PC-9 (cell line): Measurements from ENCODE around the gene KLHL41. TPM values are rescaled to one million over a fixed set of nuclear protein-coding genes. Genes with fewer than 3 reads are reported as not detected.
"Not testable (repeated sequence)": the region's sequence is repeated elsewhere in the genome, so short reads cannot be mapped to it uniquely, and the experiment has no call there.

ENCODE experiments used
- BruUV-seq: library from RNA; stranded (reverse); fragments of 400-500 nt; replicated peaks from 2 replicates; lab custom pipeline; 2021; lab: Mats Ljungman, UMichigan
- CTCF ChIA-PET: fragments of 300-600 bp; sonication (Branson Sonifier 250); formaldehyde crosslinking; loops from one replicate; lab custom pipeline; 2022; ENCODE audit warnings: antibody characterized with exemption; lab: Charles Lee
- POLR2A ChIA-PET: fragments of 300-600 bp; sonication (Branson Sonifier 250); formaldehyde crosslinking; loops from one replicate; lab custom pipeline; 2022; ENCODE audit warnings: antibody characterized with exemption; ENCODE audit not compliant: unreplicated experiment; lab: Charles Lee
- DNase-seq, 2 experiments: peaks; one replicate each; pipeline versions ENCODE4 v3.0.0 to v3.0.0-alpha.2; 2015 to 2022; ENCODE audit warnings: mixed read lengths in 1 of 2
- H2AFZ ChIP-seq: fragments of 200-600 bp; sonication (generic); 2 replicates; pipeline ENCODE4 v1.8.1; 2017; ENCODE audit warnings: antibody characterized with exemption
- H3F3A ChIP-seq: fragments of 200-600 bp; sonication (generic); 2 replicates; pipeline ENCODE4 v1.8.1; 2017; ENCODE audit warnings: antibody characterized with exemption, mild to moderate bottlenecking, low read depth; ENCODE audit not compliant: insufficient read depth
- H3K27ac ChIP-seq: fragments of 200-600 bp; sonication (generic); 2 replicates; pipeline ENCODE4 v1.6.1; 2016; ENCODE audit warnings: mixed run types
- H3K27me3 ChIP-seq: fragments of 200-600 bp; sonication (generic); 2 replicates; pipeline ENCODE4 v1.6.1; 2016; ENCODE audit warnings: low read depth, mixed run types; ENCODE audit not compliant: insufficient read depth
- H3K36me3 ChIP-seq: fragments of 200-600 bp; sonication (generic); 2 replicates; pipeline ENCODE4 v1.6.1; 2016; ENCODE audit warnings: low read depth, mixed run types
- H3K4me1 ChIP-seq: fragments of 200-600 bp; sonication (generic); replicated peaks from 2 replicates; pipeline ENCODE4 v1.6.1; 2016; ENCODE audit warnings: mixed run types; ENCODE audit not compliant: insufficient read depth
- H3K4me2 ChIP-seq: fragments of 200-600 bp; sonication (generic); 2 replicates; pipeline ENCODE4 v1.6.1; 2017; ENCODE audit warnings: mixed run types
- H3K4me3 ChIP-seq: fragments of 200-600 bp; sonication (generic); 2 replicates; pipeline ENCODE4 v1.6.1; 2016; ENCODE audit warnings: mixed run types
- H3K79me2 ChIP-seq: fragments of 200-600 bp; sonication (generic); 2 replicates; pipeline ENCODE4 v1.6.1; 2017; ENCODE audit warnings: low read depth, mixed run types
- H3K9me2 ChIP-seq: fragments of 200-600 bp; sonication (generic); 2 replicates; pipeline ENCODE4 v1.8.1; 2017; ENCODE audit warnings: mild to moderate bottlenecking; ENCODE audit not compliant: insufficient read depth
- H3K9me3 ChIP-seq: fragments of 200-600 bp; sonication (generic); 2 replicates; pipeline ENCODE4 v1.8.1; 2016; ENCODE audit warnings: low read depth; ENCODE audit not compliant: insufficient read depth
- H4K20me1 ChIP-seq: fragments of 200-600 bp; sonication (generic); 2 replicates; pipeline ENCODE4 v1.8.1; 2017; ENCODE audit not compliant: insufficient read depth
- EZH2 ChIP-seq: fragments of 200-600 bp; sonication (generic); IDR thresholded peaks from 2 replicates; pipeline ENCODE4 v1.8.0; 2017; ENCODE audit warnings: antibody characterized with exemption, low read depth
- intact Hi-C: fragments of 100-400 bp; cut with micrococcal nuclease; formaldehyde crosslinking; loops from one replicate; pipeline ENCODE4 v1.10.0; 2022; ENCODE audit not compliant: unreplicated experiment
- total RNA-seq: library from RNA; stranded (reverse); gene quantifications from 2 replicates; pipeline ENCODE4 v1.2.3, GENCODE V29; 2021
- TF ChIP-seq, protein P1 (sequence below): fragments of 200-600 bp; sonication (generic); conservative IDR thresholded peaks from 2 replicates; pipeline ENCODE4 v1.6.1; 2017; ENCODE audit warnings: mixed run types, antibody characterized with exemption, mild to moderate bottlenecking, moderate library complexity

Gene KLHL41
- total RNA-seq, 1 experiment from 2014 or later: not detected

DNA sequence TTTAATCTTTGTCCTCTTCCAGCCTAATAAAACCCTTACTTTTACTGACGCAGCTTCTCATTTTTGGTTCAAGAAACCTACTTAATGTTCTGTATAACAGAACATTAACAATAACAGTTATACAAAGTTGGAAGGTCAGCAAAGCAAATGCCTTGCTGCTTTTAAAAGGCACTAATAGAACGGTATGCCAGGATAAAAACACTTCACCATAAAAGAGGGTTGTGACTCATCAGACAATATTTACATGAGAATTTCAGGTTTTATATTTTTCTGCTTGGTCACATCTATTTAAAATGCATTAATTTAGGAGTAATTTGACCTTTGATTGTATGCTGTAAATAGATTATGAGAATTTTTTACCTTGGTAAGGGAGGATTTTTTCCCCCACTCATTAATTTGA is 3.0 kb downstream of the KLHL41 start:
- intact Hi-C loops: no loop called here
- no peak overlapping the region for H3K27ac ChIP-seq
- POLR2A ChIA-PET: no interaction called here

DNA sequence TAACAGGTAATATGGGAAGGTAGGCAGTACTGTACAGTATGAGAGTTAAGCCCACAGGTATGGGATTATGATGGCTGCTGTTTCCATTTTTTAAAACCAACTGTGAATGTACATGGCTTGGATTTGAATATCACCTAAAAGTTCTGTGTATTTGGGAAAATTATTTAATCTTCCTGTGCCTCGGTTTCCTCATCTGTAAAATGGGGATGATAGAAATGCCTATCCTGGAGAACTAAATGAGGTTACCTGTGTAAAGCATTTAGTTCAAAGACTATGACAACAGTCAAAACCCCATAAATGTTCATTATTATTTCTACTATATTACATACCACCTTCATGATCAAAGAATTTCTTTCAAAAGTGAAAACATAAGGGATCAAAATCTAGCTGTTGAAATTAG is 3.6 kb downstream of the KLHL41 start:
- Histone ChIP-seq H3K4me2 (no peak overlapping the region), H3K9me2 (no peaks in the 10 kb centered on the region), H3K27ac (no peak overlapping the region), H2AFZ (no peak overlapping the region), H3K4me3 (no peak overlapping the region), H3K27me3 (no peaks in the 10 kb centered on the region), H3F3A (no peaks in the 10 kb centered on the region), H3K4me1 (peaks cover 16% of the 10 kb centered on the region; the same call in 1 of the 2 replicates), H3K79me2 (no peaks in the 10 kb centered on the region), H3K9me3 (no peaks in the 10 kb centered on the region), H4K20me1 (no peaks in the 10 kb centered on the region), H3K36me3 (no peaks in the 10 kb centered on the region)
- POLR2A ChIA-PET: no interaction called here
- no peak for DNase-seq
- TF ChIP-seq, protein P1, sequence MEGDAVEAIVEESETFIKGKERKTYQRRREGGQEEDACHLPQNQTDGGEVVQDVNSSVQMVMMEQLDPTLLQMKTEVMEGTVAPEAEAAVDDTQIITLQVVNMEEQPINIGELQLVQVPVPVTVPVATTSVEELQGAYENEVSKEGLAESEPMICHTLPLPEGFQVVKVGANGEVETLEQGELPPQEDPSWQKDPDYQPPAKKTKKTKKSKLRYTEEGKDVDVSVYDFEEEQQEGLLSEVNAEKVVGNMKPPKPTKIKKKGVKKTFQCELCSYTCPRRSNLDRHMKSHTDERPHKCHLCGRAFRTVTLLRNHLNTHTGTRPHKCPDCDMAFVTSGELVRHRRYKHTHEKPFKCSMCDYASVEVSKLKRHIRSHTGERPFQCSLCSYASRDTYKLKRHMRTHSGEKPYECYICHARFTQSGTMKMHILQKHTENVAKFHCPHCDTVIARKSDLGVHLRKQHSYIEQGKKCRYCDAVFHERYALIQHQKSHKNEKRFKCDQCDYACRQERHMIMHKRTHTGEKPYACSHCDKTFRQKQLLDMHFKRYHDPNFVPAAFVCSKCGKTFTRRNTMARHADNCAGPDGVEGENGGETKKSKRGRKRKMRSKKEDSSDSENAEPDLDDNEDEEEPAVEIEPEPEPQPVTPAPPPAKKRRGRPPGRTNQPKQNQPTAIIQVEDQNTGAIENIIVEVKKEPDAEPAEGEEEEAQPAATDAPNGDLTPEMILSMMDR: no peak
- TF ChIP-seq EZH2: no peak
- no TSS peak for BruUV-seq
- intact Hi-C loops: no loop called here
- CTCF ChIA-PET: no interaction called here

More for the DNA sequence above, 3.0 kb downstream of the KLHL41 start:
- no peaks in the 10 kb centered on the region for H3K9me3 ChIP-seq
- H2AFZ ChIP-seq: no peak overlapping the region
- no TSS peak for BruUV-seq
- CTCF ChIA-PET: no interaction called here
- H3K4me2 ChIP-seq: no peak overlapping the region
- no peaks in the 10 kb centered on the region for H3K9me2 ChIP-seq
- no peak for DNase-seq
- H4K20me1 ChIP-seq: no peaks in the 10 kb centered on the region
- H3K36me3 ChIP-seq: no peaks in the 10 kb centered on the region
- TF ChIP-seq, protein P1: no peak
- TF ChIP-seq EZH2: no peak
- no peaks in the 10 kb centered on the region for H3K79me2 ChIP-seq
- no peaks in the 10 kb centered on the region for H3F3A ChIP-seq
- peaks cover 16% of the 10 kb centered on the region for H3K4me1 ChIP-seq
- no peaks in the 10 kb centered on the region for H3K27me3 ChIP-seq
- H3K4me3 ChIP-seq: no peak overlapping the region

GRCh38 chr2:169513926-169514325 is 4.4 kb downstream of the KLHL41 start:
- ChIA-PET POLR2A (no interaction called here), CTCF (no interaction called here)
- Histone ChIP-seq H3F3A (no peaks in the 10 kb centered on the region), H3K4me1 (peaks cover 16% of the 10 kb centered on the region; the same call in 1 of the 2 replicates), H2AFZ (no peak overlapping the region), H3K9me2 (no peaks in the 10 kb centered on the region), H3K36me3 (no peaks in the 10 kb centered on the region), H3K4me2 (no peak overlapping the region), H3K79me2 (no peaks in the 10 kb centered on the region), H4K20me1 (no peaks in the 10 kb centered on the region), H3K27me3 (no peaks in the 10 kb centered on the region), H3K27ac (no peak overlapping the region), H3K4me3 (no peak overlapping the region), H3K9me3 (no peaks in the 10 kb centered on the region)
- TF ChIP-seq EZH2: no peak
- TF ChIP-seq, protein P1: no peak
- DNase-seq: no peak
- intact Hi-C loops: no loop called here
- no TSS peak for BruUV-seq

- H3K4me3 ChIP-seq, BruUV-seq, H4K20me1 ChIP-seq, H3K9me2 ChIP-seq, intact Hi-C loops, H3K79me2 ChIP-seq, H2AFZ ChIP-seq, H3K9me3 ChIP-seq, H3K27ac ChIP-seq, H3K36me3 ChIP-seq, POLR2A ChIA-PET, H3K27me3 ChIP-seq, DNase-seq, H3K4me1 ChIP-seq, H3F3A ChIP-seq, H3K4me2 ChIP-seq: not testable (repeated sequence)
- CTCF ChIA-PET: interaction anchor here (0.6 kb wide), 1 partner anchor 1991 kb away, joined by 7 read pairs; no protein-coding TSS in a partner anchor
Observed at GRCh38 chr2:169514758-169515157, 5.3 kb downstream of the KLHL41 start.

DNA sequence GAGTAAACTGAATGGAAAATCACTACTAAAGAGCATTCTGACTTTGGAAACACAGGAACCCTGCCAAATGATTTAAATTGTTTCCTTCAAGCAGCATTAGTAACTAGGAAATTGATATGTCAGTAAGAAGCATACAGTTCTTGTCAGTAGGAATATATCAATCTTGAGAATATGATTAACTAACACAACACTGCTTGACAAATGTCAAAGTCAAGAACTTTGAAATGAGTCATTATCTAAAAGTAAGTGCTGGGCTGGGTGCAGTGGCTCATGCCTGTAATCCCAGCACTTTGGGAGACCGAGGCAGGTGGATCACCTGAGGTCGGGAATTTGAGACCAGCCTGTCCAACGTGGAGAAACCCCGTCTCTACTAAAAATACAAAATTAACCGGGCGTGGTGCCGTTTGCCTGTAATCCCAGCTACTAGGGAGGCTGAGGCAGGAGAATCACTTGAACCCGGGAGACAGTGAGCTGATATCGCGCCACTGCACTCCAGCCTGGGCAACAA is 7.0 kb downstream of the KLHL41 start:
- H3K36me3 ChIP-seq, H3K9me3 ChIP-seq, H4K20me1 ChIP-seq, intact Hi-C loops, H3K4me3 ChIP-seq, H3K79me2 ChIP-seq, H3F3A ChIP-seq, DNase-seq, H3K27me3 ChIP-seq, H3K4me1 ChIP-seq, H3K4me2 ChIP-seq, BruUV-seq, H2AFZ ChIP-seq, H3K27ac ChIP-seq, H3K9me2 ChIP-seq, POLR2A ChIA-PET, CTCF ChIA-PET: not testable (repeated sequence)
